ENCODE results near the gene RGSL1. TPM values are rescaled to one million over a fixed set of nuclear protein-coding genes. Genes with fewer than 3 reads are reported as not detected.

Gene RGSL1
- total RNA-seq, 1 donor from 2014 or later, result not detected

GRCh38 chr1:182549346-182549745, 99.4 kb downstream of the RGSL1 start:
- no peak overlapping the region for H3K27ac Mint-ChIP-seq (ENCODE audit: unreplicated experiment)
- TF ChIP-seq CTCF (IDR thresholded peaks at IDR 0.05; ENCODE audit: partially characterized antibody, unreplicated experiment), result no peak
- no peaks in the 10 kb centered on the region for H3K4me1 Mint-ChIP-seq (ENCODE audit: low read depth, unreplicated experiment)
- peaks cover 1% of the 10 kb centered on the region for H3K9me3 Mint-ChIP-seq (ENCODE audit: unreplicated experiment)
- H3K4me3 Mint-ChIP-seq (ENCODE audit: unreplicated experiment), result no peak overlapping the region
- H3K36me3 Mint-ChIP-seq (ENCODE audit: unreplicated experiment), result no peaks in the 10 kb centered on the region
- no peaks in the 10 kb centered on the region for H3K27me3 Mint-ChIP-seq (ENCODE audit: unreplicated experiment)
- no peak for DNase-seq

- no peak overlapping the region for H3K27ac Mint-ChIP-seq (ENCODE audit: unreplicated experiment)
- no peak overlapping the region for H3K4me3 Mint-ChIP-seq (ENCODE audit: unreplicated experiment)
- no peaks in the 10 kb centered on the region for H3K27me3 Mint-ChIP-seq (ENCODE audit: unreplicated experiment)
- H3K9me3 Mint-ChIP-seq (ENCODE audit: unreplicated experiment), result peaks cover 1% of the 10 kb centered on the region
- no peaks in the 10 kb centered on the region for H3K4me1 Mint-ChIP-seq (ENCODE audit: low read depth, unreplicated experiment)
- H3K36me3 Mint-ChIP-seq (ENCODE audit: unreplicated experiment), result no peaks in the 10 kb centered on the region
- TF ChIP-seq CTCF (IDR thresholded peaks at IDR 0.05; ENCODE audit: partially characterized antibody, unreplicated experiment), result no peak
- DNase-seq, result no peak
These were observed 99.9 kb downstream of the RGSL1 start for GRCh38 chr1:182549811-182550210.

GRCh38 chr1:182552527-182552926, 102.6 kb downstream of the RGSL1 start:
- Mint-ChIP-seq H3K27ac (ENCODE audit: unreplicated experiment) (no peak overlapping the region), H3K27me3 (ENCODE audit: unreplicated experiment) (no peaks in the 10 kb centered on the region), H3K4me1 (ENCODE audit: low read depth, unreplicated experiment) (no peaks in the 10 kb centered on the region), H3K4me3 (ENCODE audit: unreplicated experiment) (no peak overlapping the region), H3K9me3 (ENCODE audit: unreplicated experiment) (peaks cover 1% of the 10 kb centered on the region), H3K36me3 (ENCODE audit: unreplicated experiment) (no peaks in the 10 kb centered on the region)
- DNase-seq, result no peak
- TF ChIP-seq CTCF (IDR thresholded peaks at IDR 0.05; ENCODE audit: partially characterized antibody, unreplicated experiment), result no peak

DNA sequence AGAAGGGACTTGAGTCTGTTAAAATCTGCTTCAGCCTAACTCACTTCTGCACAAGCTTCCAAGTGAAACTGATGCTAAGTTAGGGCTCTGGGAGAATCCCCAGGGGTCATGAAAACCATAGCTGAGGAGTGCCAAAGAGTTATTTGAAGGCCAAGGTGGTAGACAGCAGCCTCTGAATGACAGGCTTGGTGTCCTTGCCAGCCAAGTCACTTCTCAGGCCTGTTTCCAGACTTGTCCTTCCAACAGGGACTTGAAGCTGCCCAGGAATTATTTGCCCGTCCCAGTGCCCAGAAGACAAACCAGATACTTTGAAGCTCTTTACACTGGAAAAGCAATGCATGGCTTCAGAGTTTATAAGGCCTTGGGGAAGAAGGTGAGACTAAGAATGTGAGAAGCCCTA, 105.5 kb downstream of the RGSL1 start:
- no peak for DNase-seq
- H3K27me3 Mint-ChIP-seq (ENCODE audit: unreplicated experiment), result no peaks in the 10 kb centered on the region
- H3K36me3 Mint-ChIP-seq (ENCODE audit: unreplicated experiment), result no peaks in the 10 kb centered on the region
- no peak overlapping the region for H3K4me3 Mint-ChIP-seq (ENCODE audit: unreplicated experiment)
- no peak overlapping the region for H3K27ac Mint-ChIP-seq (ENCODE audit: unreplicated experiment)
- H3K9me3 Mint-ChIP-seq (ENCODE audit: unreplicated experiment), result peaks cover 1% of the 10 kb centered on the region
- no peak for TF ChIP-seq CTCF (IDR thresholded peaks at IDR 0.05; ENCODE audit: partially characterized antibody, unreplicated experiment)
- no peaks in the 10 kb centered on the region for H3K4me1 Mint-ChIP-seq (ENCODE audit: low read depth, unreplicated experiment)

- peaks cover 1% of the 10 kb centered on the region for H3K9me3 Mint-ChIP-seq (ENCODE audit: unreplicated experiment)
- no peak for DNase-seq
- H3K36me3 Mint-ChIP-seq (ENCODE audit: unreplicated experiment), result no peaks in the 10 kb centered on the region
- no peak overlapping the region for H3K4me3 Mint-ChIP-seq (ENCODE audit: unreplicated experiment)
- no peaks in the 10 kb centered on the region for H3K4me1 Mint-ChIP-seq (ENCODE audit: low read depth, unreplicated experiment)
- no peak for TF ChIP-seq CTCF (IDR thresholded peaks at IDR 0.05; ENCODE audit: partially characterized antibody, unreplicated experiment)
- no peak overlapping the region for H3K27ac Mint-ChIP-seq (ENCODE audit: unreplicated experiment)
- H3K27me3 Mint-ChIP-seq (ENCODE audit: unreplicated experiment), result no peaks in the 10 kb centered on the region
These were observed 106.3 kb downstream of the RGSL1 start for GRCh38 chr1:182556279-182556678.
